GM12878 (cell line): ENCODE results near the gene DIP2B. TPM values are rescaled to one million over a fixed set of nuclear protein-coding genes. Genes with fewer than 3 reads are reported as not detected.
A peak's percentile ranks its signal among the peaks of the same experiment; 100 is the strongest.

ENCODE experiments used
- ATF3 ChIP-seq: IDR thresholded peaks from 2 replicates; pipeline ENCODE4 v1.6.1; 2011; ENCODE audit warnings: low read depth, mild to moderate bottlenecking, low read length, moderate library complexity, borderline replicate concordance; ENCODE audit errors: extremely low read depth
- CHD1 ChIP-seq: IDR thresholded peaks from 2 replicates; pipeline ENCODE4 v1.6.1; 2012; ENCODE audit warnings: low read depth, low read length, improper control_type of control experiment
- CREB1 ChIP-seq: IDR thresholded peaks from 2 replicates; pipeline ENCODE4 v1.6.1; 2012; ENCODE audit warnings: low read depth, mild to moderate bottlenecking, inconsistent platforms
- CREM ChIP-seq: IDR thresholded peaks from 2 replicates; pipeline ENCODE4 v1.6.1; 2014; ENCODE audit warnings: antibody characterized with exemption, low read depth
- EED ChIP-seq: sonication (generic); IDR thresholded peaks from 2 replicates; pipeline ENCODE4 v1.6.1; 2016; ENCODE audit warnings: antibody characterized with exemption, low read depth
- ETV6 ChIP-seq, 2 experiments: fragments of 450-650 bp in 1 of 2; IDR thresholded peaks in 1 of 2; conservative IDR thresholded peaks in 1 of 2; 2 replicates each; pipeline ENCODE4 v1.6.1; 2014; ENCODE audit warnings: antibody characterized with exemption in 1 of 2, borderline replicate concordance in 1 of 2, low read depth in 1 of 2, mild to moderate bottlenecking in 1 of 2, moderate library complexity in 1 of 2
- FOXK2 ChIP-seq: fragments of 450-650 bp; IDR thresholded peaks from 2 replicates; pipeline ENCODE4 v1.6.1; 2017; ENCODE audit warnings: mild to moderate bottlenecking, moderate library complexity
- JUNB ChIP-seq: IDR thresholded peaks from 2 replicates; pipeline ENCODE4 v1.6.1; 2016; ENCODE audit warnings: antibody characterized with exemption, mild to moderate bottlenecking
- KAT2A ChIP-seq: conservative IDR thresholded peaks from 2 replicates; pipeline ENCODE4 v1.6.1; 2011; ENCODE audit warnings: low read depth, low read length; ENCODE audit not compliant: control insufficient read depth
- KLF5 ChIP-seq: fragments of 450-650 bp; IDR thresholded peaks from 2 replicates; pipeline ENCODE4 v1.6.1; 2014; ENCODE audit warnings: mild to moderate bottlenecking; ENCODE audit not compliant: partially characterized antibody
- MEF2A ChIP-seq: IDR thresholded peaks from 2 replicates; pipeline ENCODE4 v1.6.1; 2011; ENCODE audit warnings: low read depth, mild to moderate bottlenecking, low read length, moderate library complexity; ENCODE audit not compliant: insufficient read depth
- NFXL1 ChIP-seq: fragments of 450-650 bp; IDR thresholded peaks from 2 replicates; pipeline ENCODE4 v1.6.1; 2017; ENCODE audit warnings: antibody characterized with exemption, mild to moderate bottlenecking, borderline replicate concordance
- NFYB ChIP-seq: IDR thresholded peaks from 2 replicates; pipeline ENCODE4 v1.6.1; 2011; ENCODE audit warnings: low read depth, mild to moderate bottlenecking, low read length, improper control_type of control experiment, moderate library complexity; ENCODE audit not compliant: insufficient read depth
- PAX5 ChIP-seq: IDR thresholded peaks from 2 replicates; pipeline ENCODE4 v1.6.1; 2011; ENCODE audit warnings: low read depth, low read length, borderline replicate concordance
- PAX8 ChIP-seq: fragments of 450-650 bp; IDR thresholded peaks from 2 replicates; pipeline ENCODE4 v1.6.1; 2017; ENCODE audit warnings: mild to moderate bottlenecking, moderate library complexity
- RAD21 ChIP-seq: IDR thresholded peaks from 2 replicates; pipeline ENCODE4 v1.6.1; 2011; ENCODE audit warnings: mild to moderate bottlenecking, low read depth, low read length, moderate library complexity; ENCODE audit not compliant: insufficient read depth
- RELA ChIP-seq: fragments of 450-650 bp; IDR thresholded peaks from 2 replicates; pipeline ENCODE4 v1.8.0; 2014; ENCODE audit warnings: borderline replicate concordance; ENCODE audit not compliant: partially characterized antibody
- RELB ChIP-seq: fragments of 450-650 bp; IDR thresholded peaks from 2 replicates; pipeline ENCODE4 v1.6.1; 2017; ENCODE audit warnings: low read depth, mild to moderate bottlenecking, moderate library complexity
- SREBF1 ChIP-seq: IDR thresholded peaks from 2 replicates; pipeline ENCODE4 v1.6.1; 2012; ENCODE audit warnings: mild to moderate bottlenecking, low read length
- SUPT20H ChIP-seq: IDR thresholded peaks from 2 replicates; pipeline ENCODE4 v1.6.1; 2011; ENCODE audit warnings: low read depth, mild to moderate bottlenecking, low read length, moderate library complexity, borderline replicate concordance; ENCODE audit not compliant: control insufficient read depth
- WRNIP1 ChIP-seq: IDR thresholded peaks from 2 replicates; pipeline ENCODE4 v1.6.1; 2011; ENCODE audit warnings: low read depth, low read length, improper control_type of control experiment, borderline replicate concordance
- ZBED1 ChIP-seq: IDR thresholded peaks from 2 replicates; pipeline ENCODE4 v1.6.1; 2016; ENCODE audit warnings: borderline replicate concordance
- ZNF24 ChIP-seq: fragments of 450-650 bp; IDR thresholded peaks from 2 replicates; pipeline ENCODE4 v1.6.1; 2017; ENCODE audit warnings: antibody characterized with exemption, mild to moderate bottlenecking
- polyA plus RNA-seq, 11 experiments: library from polyadenylated mRNA; depleted of rRNA in 4 of 11; unstranded in 6 of 11; stranded (reverse) in 5 of 11; fragments of >200 nt; fragmentation: Nextera tagmentation in 4 of 11; fragmentation: Illumina TruSeq in 1 of 11; extraction: Ambion mirVana in 4 of 11; extraction: Trizol in 1 of 11; gene quantifications; 1 replicate in 1 of 11; 2 replicates in 10 of 11; pipeline versions ENCODE4 v1.2.1 to v1.2.3, GENCODE V29; 2011 to 2016; ENCODE audit warnings: inconsistent platforms in 2 of 11, missing spikeins in 2 of 11, low read depth in 1 of 11
- total RNA-seq, 4 experiments: library from RNA; depleted of rRNA in 3 of 4; stranded (reverse); fragments of >200 nt in 3 of 4; fragmentation: Illumina TruSeq in 1 of 4; extraction: Trizol in 1 of 4; gene quantifications; 2 replicates each; pipeline versions ENCODE4 v1.2.1 to v1.2.3, GENCODE V29; 2013 to 2021
- TF ChIP-seq, protein P1 (sequence below): fragments of 450-650 bp; IDR thresholded peaks from 2 replicates; pipeline ENCODE4 v1.6.1; 2018; ENCODE audit warnings: mild to moderate bottlenecking, low read depth, moderate library complexity; ENCODE audit not compliant: partially characterized antibody
- TF ChIP-seq, protein P2 (sequence below): fragments of 450-650 bp; IDR thresholded peaks from 2 replicates; pipeline ENCODE4 v1.6.1; 2017; ENCODE audit warnings: borderline replicate concordance

The DIP2B gene
- total and polyA plus RNA-seq, 10 of the 15 experiments (the other 5 are each of a cell fraction or from before 2014, with no cell fraction given): 4.5 to 30.0 (median 18.6) TPM

DNA sequence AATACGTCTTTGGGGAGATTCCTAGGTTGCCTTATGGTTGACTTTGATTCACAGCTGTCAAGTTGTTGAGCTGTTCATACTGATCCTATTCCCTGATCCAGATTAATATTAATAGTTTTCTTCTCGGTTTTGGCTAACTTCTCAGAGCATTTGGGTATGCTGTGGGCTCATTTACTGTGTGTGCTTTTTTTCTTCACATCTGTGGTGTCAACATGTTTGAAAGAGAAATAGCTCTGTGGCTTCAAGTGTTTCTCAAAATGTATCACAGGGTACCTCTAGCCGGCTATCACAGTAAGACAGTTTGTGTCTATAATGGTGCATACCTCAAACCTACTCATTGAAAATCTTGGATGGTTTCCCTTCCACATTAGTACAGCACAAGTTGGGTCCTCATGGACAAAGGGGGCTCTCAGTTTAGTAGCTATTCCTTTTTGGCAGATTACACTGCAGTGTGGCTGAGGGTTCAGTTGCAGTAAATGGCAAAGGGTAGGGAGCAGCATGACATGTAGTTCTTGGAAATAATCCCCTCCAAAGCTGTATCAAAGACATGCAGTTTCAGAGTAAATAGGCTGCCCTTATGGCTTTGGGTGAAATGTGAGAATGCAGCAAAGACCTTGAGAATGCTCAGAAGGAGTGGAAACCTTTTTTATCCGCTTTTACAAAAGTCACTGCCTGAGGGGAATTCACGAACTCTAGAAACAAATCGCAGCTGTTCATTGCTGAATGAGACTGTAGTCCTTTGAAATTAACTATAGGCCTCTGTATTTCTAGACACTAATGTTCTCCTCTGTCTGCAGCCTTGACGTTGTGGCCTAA, 156.7 kb downstream of the DIP2B start (continued):
- no peak for TF ChIP-seq ATF3
- TF ChIP-seq WRNIP1: no peak
- TF ChIP-seq, protein P1, sequence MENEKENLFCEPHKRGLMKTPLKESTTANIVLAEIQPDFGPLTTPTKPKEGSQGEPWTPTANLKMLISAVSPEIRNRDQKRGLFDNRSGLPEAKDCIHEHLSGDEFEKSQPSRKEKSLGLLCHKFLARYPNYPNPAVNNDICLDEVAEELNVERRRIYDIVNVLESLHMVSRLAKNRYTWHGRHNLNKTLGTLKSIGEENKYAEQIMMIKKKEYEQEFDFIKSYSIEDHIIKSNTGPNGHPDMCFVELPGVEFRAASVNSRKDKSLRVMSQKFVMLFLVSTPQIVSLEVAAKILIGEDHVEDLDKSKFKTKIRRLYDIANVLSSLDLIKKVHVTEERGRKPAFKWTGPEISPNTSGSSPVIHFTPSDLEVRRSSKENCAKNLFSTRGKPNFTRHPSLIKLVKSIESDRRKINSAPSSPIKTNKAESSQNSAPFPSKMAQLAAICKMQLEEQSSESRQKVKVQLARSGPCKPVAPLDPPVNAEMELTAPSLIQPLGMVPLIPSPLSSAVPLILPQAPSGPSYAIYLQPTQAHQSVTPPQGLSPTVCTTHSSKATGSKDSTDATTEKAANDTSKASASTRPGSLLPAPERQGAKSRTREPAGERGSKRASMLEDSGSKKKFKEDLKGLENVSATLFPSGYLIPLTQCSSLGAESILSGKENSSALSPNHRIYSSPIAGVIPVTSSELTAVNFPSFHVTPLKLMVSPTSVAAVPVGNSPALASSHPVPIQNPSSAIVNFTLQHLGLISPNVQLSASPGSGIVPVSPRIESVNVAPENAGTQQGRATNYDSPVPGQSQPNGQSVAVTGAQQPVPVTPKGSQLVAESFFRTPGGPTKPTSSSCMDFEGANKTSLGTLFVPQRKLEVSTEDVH: no peak
- TF ChIP-seq PAX8: no peak
- no peak for TF ChIP-seq FOXK2
- no peak for TF ChIP-seq SUPT20H
- TF ChIP-seq RAD21: no peak
- no peak for TF ChIP-seq KAT2A
- TF ChIP-seq NFXL1: no peak
- peak; percentile 20 for TF ChIP-seq RELA
- TF ChIP-seq PAX5: no peak
- no peak for TF ChIP-seq SREBF1
- no peak for TF ChIP-seq CHD1
- TF ChIP-seq NFYB: no peak
- TF ChIP-seq ZNF24: peak; percentile 88
- peak in 1 of 2 experiments; percentile 67; a peak in 1 of 4 replicates for TF ChIP-seq ETV6 (conservative IDR thresholded peaks at IDR 0.05 in 1 of 2, IDR thresholded peaks at IDR 0.05 in 1 of 2; ENCODE audit: borderline replicate concordance in 1 of 2, low read depth in 1 of 2)
- TF ChIP-seq CREM: 0 out of 2 replicates have a peak, but pooled peaks have one; percentile 19
- peak; percentile 61 for TF ChIP-seq EED
- TF ChIP-seq CREB1: peak; percentile 42; the same call in 1 of the 2 replicates
- peak; percentile 40; the same call in 1 of the 2 replicates for TF ChIP-seq ZBED1
- TF ChIP-seq, protein P2, sequence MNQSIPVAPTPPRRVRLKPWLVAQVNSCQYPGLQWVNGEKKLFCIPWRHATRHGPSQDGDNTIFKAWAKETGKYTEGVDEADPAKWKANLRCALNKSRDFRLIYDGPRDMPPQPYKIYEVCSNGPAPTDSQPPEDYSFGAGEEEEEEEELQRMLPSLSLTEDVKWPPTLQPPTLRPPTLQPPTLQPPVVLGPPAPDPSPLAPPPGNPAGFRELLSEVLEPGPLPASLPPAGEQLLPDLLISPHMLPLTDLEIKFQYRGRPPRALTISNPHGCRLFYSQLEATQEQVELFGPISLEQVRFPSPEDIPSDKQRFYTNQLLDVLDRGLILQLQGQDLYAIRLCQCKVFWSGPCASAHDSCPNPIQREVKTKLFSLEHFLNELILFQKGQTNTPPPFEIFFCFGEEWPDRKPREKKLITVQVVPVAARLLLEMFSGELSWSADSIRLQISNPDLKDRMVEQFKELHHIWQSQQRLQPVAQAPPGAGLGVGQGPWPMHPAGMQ: no peak
- TF ChIP-seq KLF5: no peak
- peak; percentile 80; the same call in 1 of the 2 replicates for TF ChIP-seq RELB
- no peak for TF ChIP-seq MEF2A
- TF ChIP-seq JUNB: peak; percentile 57; the same call in 1 of the 2 replicates
